IgD-negative memory B cell (primary cell): ENCODE results near the gene CHPF. TPM values are rescaled to one million over a fixed set of nuclear protein-coding genes. Genes with fewer than 3 reads are reported as not detected.

Source experiments
- H3K27ac Mint-ChIP-seq, 3 donors: one replicate each; pipeline ENCODE4 v1.8.0; 2020 to 2022; ENCODE audit warnings: mild to moderate bottlenecking in 3 of 3, mixed read lengths in 3 of 3, moderate library complexity in 1 of 3
- H3K27me3 Mint-ChIP-seq: one replicate; pipeline ENCODE4 v1.8.0; 2021; ENCODE audit warnings: mixed read lengths
- H3K36me3 Mint-ChIP-seq: one replicate; pipeline ENCODE4 v1.8.0; 2020; ENCODE audit warnings: mild to moderate bottlenecking, mixed read lengths
- H3K4me1 Mint-ChIP-seq, 3 donors: one replicate each; pipeline ENCODE4 v1.8.0; 2020 to 2022; ENCODE audit warnings: mixed read lengths in 3 of 3, mild to moderate bottlenecking in 1 of 3
- H3K4me3 Mint-ChIP-seq, 4 donors: one replicate each; pipeline ENCODE4 v1.8.0; 2020 to 2022; ENCODE audit warnings: mild to moderate bottlenecking in 4 of 4, mixed read lengths in 4 of 4, moderate library complexity in 3 of 4
- H3K9me3 Mint-ChIP-seq, 3 donors: one replicate each; pipeline ENCODE4 v1.8.0; 2020 to 2021; ENCODE audit warnings: mixed read lengths in 3 of 3, mild to moderate bottlenecking in 1 of 3
- polyA plus RNA-seq: library from polyadenylated mRNA; unstranded; fragments of 300-500 nt; fragmentation: Illumina TruSeq; gene quantifications from one replicate; pipeline ENCODE4 v1.2.3, GENCODE V29; 2021

Gene CHPF
- polyA plus RNA-seq, 1 donor from 2014 or later, result 3.9 TPM

DNA sequence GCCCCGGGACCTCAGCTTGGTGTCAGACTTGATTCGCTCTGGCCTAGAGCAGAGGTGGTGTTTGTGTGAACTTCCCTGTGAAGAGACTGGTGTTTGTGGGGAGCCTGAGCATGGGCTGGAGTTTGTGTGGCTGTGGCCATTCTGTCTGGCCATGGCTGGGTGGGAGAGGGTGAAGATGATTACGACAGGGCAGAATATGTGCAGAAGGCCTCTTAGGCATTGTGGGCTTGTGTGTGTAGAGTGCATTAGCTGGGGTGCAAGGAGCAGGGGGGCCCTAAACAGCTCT is 17.2 kb upstream of the CHPF start:
- H3K9me3 Mint-ChIP-seq, result peaks cover 0 to 3% (median 0%) of the 10 kb centered on the region in 3 donors
- H3K4me3 Mint-ChIP-seq, result no peak overlapping the region
- H3K4me1 Mint-ChIP-seq, result no peaks in the 10 kb centered on the region
- no peaks in the 10 kb centered on the region for H3K36me3 Mint-ChIP-seq
- H3K27me3 Mint-ChIP-seq, result peaks cover 23% of the 10 kb centered on the region
- H3K27ac Mint-ChIP-seq, result no peak overlapping the region

DNA sequence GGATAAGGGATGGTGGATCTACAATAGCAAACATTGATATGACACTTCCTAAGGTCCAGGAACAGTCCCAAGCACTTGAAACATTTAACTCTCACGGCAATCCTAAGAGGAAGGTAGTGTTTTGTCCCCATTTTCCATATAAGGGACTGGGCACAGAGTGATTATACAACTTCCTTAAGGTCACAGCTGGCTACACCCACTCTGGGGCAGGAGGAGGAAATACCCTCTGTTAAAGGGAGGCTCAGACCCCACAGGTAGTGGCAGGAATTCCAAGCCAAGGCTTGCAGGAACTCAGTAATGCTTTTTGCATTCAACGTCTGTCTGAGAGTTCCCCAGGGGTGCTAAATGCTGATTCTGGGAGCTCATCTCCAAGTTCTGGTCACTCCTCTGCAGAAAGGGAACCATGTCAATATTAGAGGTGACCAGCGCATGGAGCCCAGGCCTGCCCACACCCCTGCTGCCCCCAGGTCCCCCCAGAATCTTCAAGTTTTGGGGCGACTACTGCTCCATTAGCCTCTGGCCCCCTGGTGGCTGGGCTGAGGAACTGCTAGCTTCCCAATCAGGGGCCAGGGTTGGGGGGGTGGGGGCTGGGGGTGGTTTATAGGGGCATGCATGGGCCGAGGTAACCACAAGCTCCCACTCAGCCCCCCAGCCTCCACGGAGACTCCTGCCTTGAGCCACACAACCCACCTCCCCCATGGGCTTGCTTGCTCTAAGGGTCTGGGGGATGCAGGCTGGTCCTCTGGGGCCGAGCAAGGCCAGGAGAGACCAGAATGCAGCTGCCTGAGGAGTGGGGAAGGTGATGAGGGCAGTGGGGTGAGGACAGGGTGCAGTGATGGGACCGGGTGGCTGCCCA is 16.7 kb upstream of the CHPF start:
- Mint-ChIP-seq H3K4me1 (no peaks in the 10 kb centered on the region), H3K36me3 (no peaks in the 10 kb centered on the region), H3K4me3 (no peak overlapping the region), H3K27me3 (peaks cover 23% of the 10 kb centered on the region), H3K27ac (no peak overlapping the region), H3K9me3 (peaks cover 0 to 3% (median 0%) of the 10 kb centered on the region in 3 donors)

DNA sequence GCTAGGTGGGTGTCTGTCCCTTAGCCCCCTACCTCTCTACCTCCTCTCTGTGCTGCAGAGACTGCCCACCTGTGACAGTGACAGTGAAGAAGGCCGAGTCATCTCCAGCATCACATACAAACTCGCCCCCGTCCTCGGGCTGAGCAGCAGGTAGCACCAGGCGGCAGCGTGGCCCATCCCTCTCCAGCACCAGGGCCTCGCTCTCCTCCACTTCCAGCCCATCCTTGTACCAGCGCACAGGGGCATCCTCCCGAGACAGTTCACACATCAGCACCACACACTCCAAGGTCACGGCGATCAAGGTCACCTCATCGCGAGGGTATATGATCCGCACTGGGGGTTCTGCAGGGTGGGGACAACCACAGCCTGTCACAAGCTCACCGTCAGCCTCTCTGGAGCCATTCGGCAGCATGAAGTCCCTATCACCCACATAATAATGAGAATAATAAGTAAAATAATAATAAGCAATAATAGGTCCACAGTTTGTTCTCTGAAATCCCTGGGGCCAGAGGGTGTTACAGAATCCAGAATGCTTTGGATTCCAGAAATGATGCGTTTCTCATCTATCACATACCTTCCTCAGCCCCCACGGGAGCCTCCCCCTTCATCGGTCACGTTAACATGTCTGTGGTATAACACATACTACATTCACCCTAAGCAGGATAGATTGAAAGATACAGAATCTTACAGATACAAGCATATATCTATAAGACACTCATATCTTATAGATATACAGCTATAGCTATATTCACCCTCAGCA is 15.7 kb upstream of the CHPF start:
- Mint-ChIP-seq H3K9me3 (peaks cover 0 to under 1% (median 0%) of the 10 kb centered on the region in 3 donors), H3K36me3 (no peaks in the 10 kb centered on the region), H3K27me3 (peaks cover 26% of the 10 kb centered on the region), H3K27ac (no peak overlapping the region), H3K4me3 (no peak overlapping the region), H3K4me1 (no peaks in the 10 kb centered on the region)

DNA sequence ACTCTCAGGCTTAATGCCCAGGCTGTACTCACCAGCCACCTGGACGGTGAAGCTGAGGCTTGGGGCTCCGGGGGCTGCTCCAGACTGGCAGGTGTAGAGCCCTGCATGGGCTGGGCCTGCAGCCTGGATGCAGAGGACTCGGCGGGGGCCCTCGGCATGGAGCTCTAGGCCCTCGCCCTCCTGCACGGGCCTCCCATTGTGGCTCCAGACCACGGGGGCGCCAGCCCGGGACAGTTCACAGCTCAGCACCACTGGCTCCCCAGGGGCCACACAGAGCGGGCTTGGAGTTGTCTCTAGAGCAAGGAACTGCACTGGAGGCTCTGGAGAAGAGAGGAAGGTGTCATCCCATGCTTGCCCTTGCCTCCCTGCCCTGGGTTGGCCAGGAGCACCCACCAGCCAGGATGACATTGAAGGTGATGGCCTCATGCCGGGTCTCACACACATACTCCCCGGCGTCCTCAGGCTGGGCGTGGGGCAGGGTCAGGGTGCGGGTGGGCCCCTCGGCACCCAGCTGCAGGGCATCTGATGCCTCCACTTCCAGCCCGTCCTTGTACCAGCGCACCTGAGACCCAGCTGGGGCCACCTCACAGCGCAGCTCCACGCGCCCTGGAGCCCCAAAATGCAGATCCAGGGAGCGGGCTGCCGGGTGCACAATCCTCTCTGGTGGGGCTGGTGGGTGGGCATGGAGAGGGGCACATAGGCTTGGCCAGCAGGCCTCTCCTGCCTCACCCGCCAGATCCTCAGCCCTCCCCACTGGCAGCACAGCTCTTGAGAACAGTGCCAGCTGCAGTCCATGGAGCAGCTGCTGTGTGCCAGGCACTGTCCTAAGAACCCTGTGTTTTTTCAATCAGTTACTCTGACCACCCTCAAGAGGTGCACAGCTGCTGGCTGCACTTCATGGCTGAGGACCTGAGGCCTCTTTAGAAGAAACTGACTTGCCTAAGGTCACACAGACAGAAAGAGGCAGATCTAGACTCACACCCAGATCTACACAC is 14.5 kb upstream of the CHPF start:
- Mint-ChIP-seq H3K4me1 (no peaks in the 10 kb centered on the region), H3K27ac (peak overlapping the region in 1 of 3 donors; percentile 50), H3K4me3 (no peak overlapping the region), H3K36me3 (no peaks in the 10 kb centered on the region), H3K9me3 (no peaks in the 10 kb centered on the region), H3K27me3 (peaks cover 33% of the 10 kb centered on the region)

DNA sequence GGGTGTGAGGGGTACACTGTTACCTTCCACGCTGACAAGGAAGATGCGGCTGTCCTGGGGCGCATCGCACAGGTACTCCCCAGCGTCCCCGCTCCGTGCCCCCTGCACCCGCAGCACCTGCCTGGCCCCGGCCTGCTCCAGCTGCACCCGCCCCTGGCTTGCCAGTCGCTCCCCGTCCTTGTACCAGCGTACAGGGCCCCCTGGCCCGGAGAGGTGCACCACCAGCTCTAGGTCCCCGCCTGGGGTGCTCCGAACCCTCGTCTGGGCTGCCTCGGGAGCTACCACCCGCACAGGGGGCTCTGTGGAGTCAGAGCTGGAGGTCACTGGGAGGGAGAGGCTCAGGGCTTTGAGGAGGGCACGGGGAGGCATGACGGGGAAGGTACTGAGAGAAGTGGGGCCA is 13.7 kb upstream of the CHPF start:
- Mint-ChIP-seq H3K4me1 (no peaks in the 10 kb centered on the region), H3K9me3 (no peaks in the 10 kb centered on the region), H3K27ac (no peak overlapping the region), H3K4me3 (no peak overlapping the region), H3K36me3 (no peaks in the 10 kb centered on the region), H3K27me3 (peaks cover 31% of the 10 kb centered on the region)

GRCh38 chr2:219556413-219556812 is 12.8 kb upstream of the CHPF start:
- H3K4me3 Mint-ChIP-seq, result no peak overlapping the region
- H3K4me1 Mint-ChIP-seq, result no peaks in the 10 kb centered on the region
- H3K27ac Mint-ChIP-seq, result no peak overlapping the region
- peaks cover 31% of the 10 kb centered on the region for H3K27me3 Mint-ChIP-seq
- H3K36me3 Mint-ChIP-seq, result no peaks in the 10 kb centered on the region
- H3K9me3 Mint-ChIP-seq, result no peaks in the 10 kb centered on the region

- H3K36me3 Mint-ChIP-seq, result no peaks in the 10 kb centered on the region
- no peak overlapping the region for H3K27ac Mint-ChIP-seq
- peaks cover 36% of the 10 kb centered on the region for H3K27me3 Mint-ChIP-seq
- no peak overlapping the region for H3K4me3 Mint-ChIP-seq
- no peaks in the 10 kb centered on the region for H3K9me3 Mint-ChIP-seq
- H3K4me1 Mint-ChIP-seq, result peaks cover 0 to 1% (median under 1%) of the 10 kb centered on the region in 3 donors
Measured at GRCh38 chr2:219555956-219556355, 12.3 kb upstream of the CHPF start.

- H3K4me3 Mint-ChIP-seq, result no peak overlapping the region
- no peak overlapping the region for H3K27ac Mint-ChIP-seq
Measured at GRCh38 chr2:219554350-219554749, 10.7 kb upstream of the CHPF start.

DNA sequence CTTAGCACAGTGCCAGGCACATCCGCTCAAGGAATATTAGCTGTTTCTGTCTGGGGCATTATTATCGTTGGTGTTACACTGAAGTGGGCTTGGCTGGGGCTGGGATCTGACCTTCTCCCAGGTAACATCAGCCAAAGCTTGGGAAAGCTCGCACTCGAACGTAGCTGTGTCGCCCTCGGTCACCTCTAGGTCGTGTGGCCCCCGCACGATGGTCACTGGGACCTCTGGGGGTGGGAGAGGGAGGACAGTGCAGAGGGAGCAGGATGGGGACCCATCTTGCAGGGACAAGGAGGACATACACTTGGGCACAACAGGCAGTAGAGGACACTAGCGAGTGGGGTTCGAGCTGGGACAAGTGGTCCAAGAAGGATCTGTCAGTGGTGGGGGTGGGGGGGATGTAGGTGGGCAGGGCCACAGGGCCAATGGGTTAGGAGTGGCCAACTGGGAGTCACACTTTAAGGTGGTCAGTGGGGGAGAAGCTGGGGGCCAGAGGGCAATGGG is 9.9 kb upstream of the CHPF start:
- Mint-ChIP-seq H3K4me3 (peak overlapping the region in 3 of 4 donors; percentile 35 to 77 (median 48)), H3K27me3 (peaks cover 49% of the 10 kb centered on the region), H3K27ac (peak overlapping the region in 1 of 3 donors; percentile 31), H3K9me3 (no peaks in the 10 kb centered on the region), H3K36me3 (peaks cover 2% of the 10 kb centered on the region), H3K4me1 (peaks cover 0 to 2% (median 1%) of the 10 kb centered on the region in 3 donors)

More at GRCh38 chr2:219554350-219554749, 10.7 kb upstream of the CHPF start:
- H3K4me1 Mint-ChIP-seq, result peaks cover 0 to 2% (median 1%) of the 10 kb centered on the region in 3 donors
- no peaks in the 10 kb centered on the region for H3K9me3 Mint-ChIP-seq
- H3K27me3 Mint-ChIP-seq, result peaks cover 47% of the 10 kb centered on the region
- peaks cover under 1% of the 10 kb centered on the region for H3K36me3 Mint-ChIP-seq

- Mint-ChIP-seq H3K9me3 (no peaks in the 10 kb centered on the region), H3K36me3 (peaks cover 2% of the 10 kb centered on the region), H3K27me3 (peaks cover 49% of the 10 kb centered on the region), H3K4me1 (peaks cover 0 to 2% (median 1%) of the 10 kb centered on the region in 3 donors), H3K27ac (peak overlapping the region in 1 of 3 donors; percentile 31), H3K4me3 (peak overlapping the region in 3 of 4 donors; percentile 48 to 77 (median 51))
Measured at GRCh38 chr2:219553168-219553417, 9.5 kb upstream of the CHPF start.

DNA sequence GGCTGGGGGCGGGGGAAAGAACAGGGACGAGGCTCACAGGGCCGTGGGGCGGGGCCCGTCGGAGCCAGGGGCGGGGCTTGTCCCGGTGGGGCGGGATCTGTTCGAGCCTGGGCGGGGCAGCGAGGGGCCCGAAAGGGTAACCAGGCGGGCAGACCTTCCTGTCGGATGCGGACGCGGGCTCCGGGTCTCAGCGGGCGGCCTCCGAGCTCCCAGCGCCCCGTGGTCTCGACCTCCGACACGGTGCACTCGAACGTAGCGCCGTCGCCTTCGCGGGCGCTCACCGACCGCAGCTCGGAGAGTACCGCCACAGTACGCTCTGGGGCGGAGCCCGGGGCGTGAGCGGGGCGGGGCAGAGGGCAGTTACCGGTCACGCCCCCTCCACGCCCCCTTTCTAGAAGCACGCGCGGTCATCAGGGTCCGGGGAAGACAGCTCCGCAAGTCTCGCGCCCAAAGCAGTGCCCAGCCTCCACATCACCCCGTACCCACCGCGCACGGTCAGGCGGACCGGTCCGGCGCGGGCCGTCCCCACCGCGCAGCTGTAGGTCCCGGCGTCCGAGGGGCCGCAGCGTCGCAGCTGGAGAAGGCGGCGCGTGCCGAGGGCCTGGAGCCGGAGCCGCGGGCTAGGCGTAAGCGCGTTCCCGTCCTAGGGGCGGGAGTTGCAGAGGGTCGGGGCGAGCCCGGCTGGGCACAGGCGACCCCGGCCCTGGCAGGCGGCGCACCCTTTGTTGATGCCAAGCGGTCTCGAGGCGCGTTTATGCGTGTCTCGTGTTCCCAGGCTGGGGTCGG is 9.0 kb upstream of the CHPF start:
- H3K9me3 Mint-ChIP-seq, result no peaks in the 10 kb centered on the region
- H3K36me3 Mint-ChIP-seq, result peaks cover 2% of the 10 kb centered on the region
- H3K27me3 Mint-ChIP-seq, result peaks cover 52% of the 10 kb centered on the region
- H3K4me1 Mint-ChIP-seq, result peaks cover 0 to 2% (median 1%) of the 10 kb centered on the region in 3 donors
- peak overlapping the region; percentile 17 to 87 (median 54) for H3K4me3 Mint-ChIP-seq
- H3K27ac Mint-ChIP-seq, result peak overlapping the region in 2 of 3 donors; percentile 5 to 10

DNA sequence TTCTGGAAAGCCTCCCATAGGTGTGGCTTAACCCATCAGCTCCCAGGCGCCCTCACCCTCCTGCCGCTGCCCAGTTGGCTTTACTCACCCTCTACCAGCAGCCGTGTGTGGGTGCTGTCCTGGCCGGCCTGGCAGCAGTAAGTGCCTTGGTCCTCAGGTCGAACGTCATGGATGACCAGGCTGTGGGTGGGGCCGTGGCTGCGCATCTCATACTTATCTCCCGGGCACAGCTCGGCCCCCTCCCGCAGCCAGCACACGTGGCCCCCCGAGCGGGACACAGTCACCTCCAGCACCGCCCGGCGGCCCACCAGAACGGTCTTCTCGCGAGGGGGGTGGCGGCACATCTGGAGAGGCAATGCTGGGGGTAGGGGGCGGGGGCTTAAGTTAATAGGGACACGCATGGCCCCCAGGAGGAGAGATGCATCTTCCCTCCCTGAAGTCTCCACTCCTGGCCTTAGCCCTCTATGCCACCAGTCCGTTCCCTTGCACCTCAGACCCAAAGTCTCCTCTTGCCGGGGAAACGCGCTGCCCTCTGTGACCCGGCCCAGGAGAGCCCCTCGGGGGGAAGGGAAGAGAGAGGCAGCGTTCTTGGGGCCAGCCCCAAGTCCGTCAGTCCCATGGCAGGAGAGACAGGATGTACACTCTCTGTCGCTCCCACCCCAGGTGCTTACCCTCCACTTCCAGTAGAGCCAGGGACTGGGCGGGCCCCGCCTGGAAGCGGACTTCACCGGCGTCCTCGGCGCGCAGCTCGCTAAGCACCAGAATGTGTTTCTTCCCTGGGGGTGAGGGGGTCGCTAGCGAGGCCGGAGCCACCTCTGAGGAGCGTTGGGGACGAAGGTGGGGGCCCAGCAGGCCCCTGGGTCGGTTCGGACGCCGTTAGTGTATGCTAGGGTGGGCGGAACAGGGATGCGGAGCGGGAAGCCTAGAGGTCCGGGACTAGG is 8.1 kb upstream of the CHPF start:
- Mint-ChIP-seq H3K27ac (peak overlapping the region in 2 of 3 donors; percentile 5 to 10), H3K27me3 (peaks cover 58% of the 10 kb centered on the region), H3K4me1 (peaks cover 0 to 2% (median 1%) of the 10 kb centered on the region in 3 donors), H3K36me3 (peaks cover 2% of the 10 kb centered on the region), H3K4me3 (peak overlapping the region in 3 of 4 donors; percentile 17 to 87 (median 59)), H3K9me3 (no peaks in the 10 kb centered on the region)

DNA sequence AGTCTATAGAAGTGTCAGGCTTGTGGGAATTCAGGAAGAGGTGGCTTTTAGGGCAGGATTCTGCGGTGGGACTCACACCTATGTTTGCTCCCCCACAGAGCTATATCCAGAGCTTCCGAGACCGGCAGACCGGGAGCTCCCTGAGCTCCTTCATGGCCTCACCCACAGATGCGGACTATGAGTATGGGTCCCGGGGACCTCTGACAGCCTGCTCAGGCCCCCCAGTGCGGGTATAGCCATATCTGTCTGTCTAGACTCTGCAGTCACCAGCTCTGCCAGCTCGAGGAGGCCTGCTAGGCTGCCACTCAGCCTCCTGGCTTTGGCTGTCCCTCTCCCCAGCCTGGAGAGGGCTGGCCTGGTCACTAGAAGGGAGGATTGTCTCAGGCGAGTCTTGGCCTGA is 6.0 kb upstream of the CHPF start:
- H3K4me3 Mint-ChIP-seq, result no peak overlapping the region
- H3K4me1 Mint-ChIP-seq, result peaks cover 1 to 4% (median 2%) of the 10 kb centered on the region in 3 donors
- no peak overlapping the region for H3K27ac Mint-ChIP-seq
- H3K9me3 Mint-ChIP-seq, result no peaks in the 10 kb centered on the region
- H3K36me3 Mint-ChIP-seq, result peaks cover 2% of the 10 kb centered on the region
- H3K27me3 Mint-ChIP-seq, result peaks cover 59% of the 10 kb centered on the region
